HepG2 (cell line): ENCODE results near the gene ANXA11. TPM values are rescaled to one million over a fixed set of nuclear protein-coding genes. Genes with fewer than 3 reads are reported as not detected.
"Not testable (repeated sequence)": the region's sequence is repeated elsewhere in the genome, so short reads cannot be mapped to it uniquely, and the experiment has no call there.

Experiments used
- ATAC-seq: fragments of 200-7000 bp; cut with Tn5 transposase; 3 replicates; pipeline ENCODE4 v1.9.1; 2020; ENCODE audit warnings: mild to moderate bottlenecking, moderate library complexity
- BruUV-seq: library from RNA; stranded (reverse); fragments of 400-500 nt; replicated peaks from 2 replicates; lab custom pipeline; 2021; lab: Mats Ljungman, UMichigan
- CTCF ChIA-PET: fragments of 300-600 bp; formaldehyde crosslinking; extraction: SDS; loops from one replicate; lab custom pipeline; 2021; ENCODE audit warnings: low total read pairs, inconsistent platforms, low intra/inter-chr PET ratio; lab: Yijun Ruan, JAX
- POLR2A ChIA-PET: fragments of 350-600 bp; sonication (Branson Sonifier 250); formaldehyde crosslinking; loops from one replicate; lab custom pipeline; 2020; ENCODE audit warnings: antibody characterized with exemption, inconsistent platforms; lab: Yijun Ruan, JAX
- DNase-seq: peaks from one replicate; pipeline ENCODE4 v3.0.0-alpha.2; 2015; ENCODE audit warnings: low spot score
- FAIRE-seq: peaks from 3 replicates; lab custom pipeline; 2011; peaks lifted over from hg19 to GRCh38; lab: Jason Lieb, UNC
- H2AFZ ChIP-seq: one replicate; pipeline ENCODE4 v1.6.1; 2011; ENCODE audit warnings: low read length, inconsistent platforms
- H3K27ac ChIP-seq: fragments of 300-600 bp; 3 replicates; pipeline ENCODE4 v1.8.0; 2011; ENCODE audit warnings: mixed run types, mild to moderate bottlenecking, mixed read lengths, low read length, inconsistent platforms; ENCODE audit not compliant: insufficient read depth; ENCODE audit errors: extremely low read length
- H3K27me3 ChIP-seq, 2 experiments: fragments of 200-600 bp in 1 of 2; 2 replicates in 1 of 2; 3 replicates in 1 of 2; pipeline versions ENCODE4 v1.6.0 to v1.8.0; 2011; ENCODE audit warnings: low read length in 2 of 2, mild to moderate bottlenecking in 2 of 2, moderate library complexity in 2 of 2, inconsistent platforms in 1 of 2; ENCODE audit not compliant: insufficient read depth in 2 of 2, control insufficient read depth in 1 of 2
- H3K36me3 ChIP-seq, 2 experiments: fragments of 200-600 bp in 1 of 2; replicated peaks in 1 of 2; 2 replicates in 1 of 2; 3 replicates in 1 of 2; pipeline versions ENCODE4 v1.5.1 to v1.8.0; 2011; ENCODE audit warnings: low read length in 2 of 2, inconsistent platforms in 1 of 2; ENCODE audit not compliant: insufficient read depth in 2 of 2, control insufficient read depth in 1 of 2
- H3K4me1 ChIP-seq: 2 replicates; pipeline ENCODE4 v1.5.1; 2012; ENCODE audit warnings: low read length, inconsistent platforms; ENCODE audit not compliant: insufficient read depth
- H3K4me2 ChIP-seq: 2 replicates; pipeline ENCODE4 v1.6.0; 2011; ENCODE audit warnings: low read depth, low read length, inconsistent platforms
- H3K4me3 ChIP-seq, 3 experiments: fragments of 200-600 bp in 1 of 3; sonication (generic), shearing (Covaris generic) in 1 of 3; replicated peaks in 1 of 3; 2 replicates each; pipeline ENCODE4 v1.5.1; 2011 to 2016; ENCODE audit warnings: low read length in 3 of 3, inconsistent platforms in 2 of 3, low read depth in 2 of 3, mild to moderate bottlenecking in 2 of 3, control low read depth in 1 of 3, mixed read lengths in 1 of 3; ENCODE audit not compliant: insufficient read depth in 1 of 3
- H3K79me2 ChIP-seq: one replicate; pipeline ENCODE4 v1.6.1; 2011; ENCODE audit warnings: low read length, inconsistent platforms; ENCODE audit not compliant: insufficient read depth
- H3K9ac ChIP-seq: 2 replicates; pipeline ENCODE4 v1.6.0; 2011; ENCODE audit warnings: mild to moderate bottlenecking, low read depth, low read length, inconsistent platforms; ENCODE audit not compliant: insufficient read depth
- H3K9me3 ChIP-seq: 2 replicates; pipeline ENCODE4 v1.5.1; 2012; ENCODE audit warnings: mild to moderate bottlenecking, low read length
- H4K20me1 ChIP-seq: 2 replicates; pipeline ENCODE4 v1.6.0; 2011; ENCODE audit warnings: inconsistent platforms, mild to moderate bottlenecking, low read length, moderate library complexity; ENCODE audit not compliant: insufficient read depth
- WGBS: methylation state at CpG from one replicate; pipeline ENCODE4 v1.1.6; 2017; ENCODE audit warnings: low lambda C conversion rate; 5-methylcytosine and 5-hydroxymethylcytosine counted together
- in situ Hi-C: cut with HindIII; loops from 2 replicates; pipeline ENCODE4 v1.10.0; 2017; ENCODE audit warnings: low pct_unique_long_range_greater_than_20kb; ENCODE audit not compliant: extremely low pct_ligation_motif_present
- intact Hi-C: fragments of 100-400 bp; cut with micrococcal nuclease; formaldehyde crosslinking; loops from one replicate; pipeline ENCODE4 v1.10.0; 2022; ENCODE audit not compliant: unreplicated experiment
- polyA plus RNA-seq, 8 experiments: library from polyadenylated mRNA; depleted of rRNA in 3 of 8; stranded (reverse) in 7 of 8; unstranded in 1 of 8; fragments of >200 nt; fragmentation: Illumina TruSeq in 4 of 8; extraction: Trizol in 4 of 8; gene quantifications; 2 replicates each; pipeline versions ENCODE4 v1.2.1 to v1.2.3, GENCODE V29; 2011 to 2016; ENCODE audit warnings: low read depth in 4 of 8, missing spikeins in 1 of 8, mixed read lengths in 1 of 8; ENCODE audit not compliant: insufficient read depth in 1 of 8
- total RNA-seq, 5 experiments: library from RNA; depleted of rRNA; stranded (reverse); fragments of >200 nt; fragmentation: Illumina TruSeq; extraction: Trizol; gene quantifications; 2 replicates each; pipeline ENCODE4 v1.2.3, GENCODE V29; 2016; ENCODE audit warnings: low read depth in 1 of 5

The ANXA11 gene
- total and polyA plus RNA-seq, 2 of the 13 experiments (the other 11 are each of a cell fraction or from before 2014, with no cell fraction given): 30.6 to 51.5 TPM

DNA sequence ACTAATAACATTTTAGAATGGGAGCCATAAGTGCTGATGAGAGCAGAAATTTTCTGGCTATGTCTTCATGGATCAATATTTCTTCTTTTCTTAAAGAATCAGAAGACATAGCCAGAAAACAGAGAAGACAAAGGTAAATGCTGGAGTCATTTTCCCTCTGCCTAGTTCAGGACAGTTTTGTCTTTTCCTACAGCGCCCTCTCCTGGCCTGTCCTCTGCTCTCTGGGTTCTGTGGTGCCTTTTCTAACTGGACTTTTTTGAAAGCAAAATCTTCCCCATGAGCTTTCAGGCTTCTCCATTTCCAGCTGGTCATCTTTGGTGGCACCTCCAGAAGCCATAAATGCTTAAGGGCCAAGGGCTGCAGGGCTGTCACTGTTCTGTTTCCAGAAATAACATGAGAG, 45.1 kb upstream of the ANXA11 start:
- H3K27me3 ChIP-seq: peaks cover 0 to 13% of the 10 kb centered on the region in 2 experiments; a peak in 4 of 5 replicates
- BruUV-seq, H3K79me2 ChIP-seq, CTCF ChIA-PET, H3K9me3 ChIP-seq, DNase-seq, intact Hi-C loops, H3K27ac ChIP-seq, H3K36me3 ChIP-seq, POLR2A ChIA-PET, H4K20me1 ChIP-seq, H3K4me1 ChIP-seq, H3K4me3 ChIP-seq, H3K4me2 ChIP-seq, H3K9ac ChIP-seq, H2AFZ ChIP-seq: not testable (repeated sequence)
- no CpG with 5 or more reads among the region's 1 CpG for WGBS
- FAIRE-seq: peak; percentile 83
- ATAC-seq: peak; percentile 82
- in situ Hi-C loops: loop anchor here (25.0 kb wide), 1 partner anchor 262 kb away; no protein-coding TSS in a partner anchor

GRCh38 chr10:80249906-80250305, 44.6 kb upstream of the ANXA11 start:
- FAIRE-seq, H3K4me1 ChIP-seq, intact Hi-C loops, H3K36me3 ChIP-seq, DNase-seq, POLR2A ChIA-PET, ATAC-seq, H3K9ac ChIP-seq, H3K79me2 ChIP-seq, BruUV-seq, H3K9me3 ChIP-seq, H4K20me1 ChIP-seq, H3K4me3 ChIP-seq, H2AFZ ChIP-seq, H3K27ac ChIP-seq, H3K4me2 ChIP-seq, CTCF ChIA-PET: not testable (repeated sequence)
- H3K27me3 ChIP-seq: peaks cover 0 to 13% of the 10 kb centered on the region in 2 experiments; a peak in 4 of 5 replicates
- in situ Hi-C loops: loop anchor here (25.0 kb wide), 1 partner anchor 262 kb away; no protein-coding TSS in a partner anchor
- 20% methylated on average over 3 of the region's 4 CpGs for WGBS

GRCh38 chr10:80247611-80248010, 42.3 kb upstream of the ANXA11 start:
- POLR2A ChIA-PET, H3K9ac ChIP-seq, H3K4me1 ChIP-seq, H2AFZ ChIP-seq, H3K4me2 ChIP-seq, H3K9me3 ChIP-seq, H3K4me3 ChIP-seq, ATAC-seq, FAIRE-seq, H4K20me1 ChIP-seq, H3K27me3 ChIP-seq, CTCF ChIA-PET, DNase-seq, H3K79me2 ChIP-seq, H3K27ac ChIP-seq, BruUV-seq, H3K36me3 ChIP-seq, in situ Hi-C loops, intact Hi-C loops: not testable (repeated sequence)
- WGBS: 0% methylated on average over 1 of the region's 20 CpGs

DNA sequence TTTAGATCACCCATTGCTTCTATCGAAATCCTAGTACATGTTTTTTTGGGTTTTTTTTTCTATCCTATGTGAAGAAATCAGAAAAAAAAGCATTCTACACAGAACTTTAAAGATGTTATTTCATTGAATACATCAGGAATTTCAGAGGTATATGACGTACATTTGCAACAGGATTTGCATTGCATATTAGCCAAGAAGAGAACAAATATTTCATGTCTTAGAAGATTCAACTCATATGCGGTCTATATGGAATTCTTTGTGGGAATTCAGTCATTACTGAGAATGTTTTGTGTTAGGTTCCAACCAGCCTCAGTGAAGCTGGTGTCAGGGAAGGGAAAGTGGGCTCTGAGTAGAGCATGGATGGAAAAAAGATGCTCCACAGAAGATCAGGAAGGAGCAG, 39.0 kb upstream of the ANXA11 start:
- H3K79me2 ChIP-seq, H3K4me1 ChIP-seq, H3K27ac ChIP-seq, DNase-seq, POLR2A ChIA-PET, H3K9me3 ChIP-seq, H3K36me3 ChIP-seq, intact Hi-C loops, FAIRE-seq, ATAC-seq, CTCF ChIA-PET, in situ Hi-C loops, H3K4me3 ChIP-seq, H3K9ac ChIP-seq, H3K4me2 ChIP-seq, BruUV-seq, H2AFZ ChIP-seq, H4K20me1 ChIP-seq, H3K27me3 ChIP-seq: not testable (repeated sequence)
- 45% methylated on average over 3 of the region's 3 CpGs for WGBS
